GM23248 (cell line): ENCODE results near the gene DIO3.
"Not testable (repeated sequence)": the region's sequence is repeated elsewhere in the genome, so short reads cannot be mapped to it uniquely, and the experiment has no call there.

Source experiments
- EZH2 ChIP-seq: fragments of 200-600 bp; sonication (generic); IDR thresholded peaks from 2 replicates; pipeline ENCODE4 v1.6.1; 2018; ENCODE audit warnings: antibody characterized with exemption, mild to moderate bottlenecking; ENCODE audit not compliant: insufficient read depth, poor library complexity, severe bottlenecking
- EZH2phosphoT487 ChIP-seq: fragments of 200-600 bp; sonication (generic); IDR thresholded peaks from 2 replicates; pipeline ENCODE4 v1.6.1; 2018; ENCODE audit warnings: antibody characterized with exemption, moderate library complexity, mild to moderate bottlenecking, low read depth; ENCODE audit not compliant: insufficient read depth

- TF ChIP-seq EZH2, EZH2phosphoT487: not testable (repeated sequence)
These were observed 10.9 kb upstream of the DIO3 start for GRCh38 chr14:101550202-101550912.
